HepG2 (cell line): Measurements from ENCODE around the gene SRD5A1. TPM values are rescaled to one million over a fixed set of nuclear protein-coding genes. Genes with fewer than 3 reads are reported as not detected.

Experiments
- AGO1 ChIP-seq: fragments of 200-400 bp; formaldehyde crosslinking; IDR thresholded peaks from 2 replicates; pipeline ENCODE4 v1.6.1; 2017; ENCODE audit warnings: mild to moderate bottlenecking, low read depth, low read length, moderate library complexity; ENCODE audit not compliant: poor library complexity, severe bottlenecking
- GABPA ChIP-seq, 2 experiments: IDR thresholded peaks; 2 replicates each; pipeline ENCODE4 v1.6.1; 2011 to 2016; ENCODE audit warnings: low read depth in 2 of 2, low read length in 1 of 2, missing biosample characterization in 1 of 2, missing genetic modification characterization in 1 of 2
- GABPB1 ChIP-seq: IDR thresholded peaks from 2 replicates; pipeline ENCODE4 v1.6.1; 2016; ENCODE audit warnings: mild to moderate bottlenecking, missing genetic modification reagents, moderate library complexity, missing compliant biosample characterization
- HNF4G ChIP-seq, 2 experiments: sonication (generic) in 1 of 2; formaldehyde crosslinking in 1 of 2; IDR thresholded peaks; 2 replicates each; pipeline versions ENCODE4 v1.4.0 to v1.6.1; 2011 to 2020; ENCODE audit warnings: borderline replicate concordance in 2 of 2, low read depth in 2 of 2, mild to moderate bottlenecking in 2 of 2, low read length in 1 of 2, missing genetic modification reagents in 1 of 2, moderate library complexity in 1 of 2
- KLF6 ChIP-seq: IDR thresholded peaks from 2 replicates; pipeline ENCODE4 v1.8.0; 2016; ENCODE audit warnings: missing biosample characterization, missing genetic modification reagents
- NFKB2 ChIP-seq: sonication (generic); formaldehyde crosslinking; IDR thresholded peaks from 2 replicates; pipeline ENCODE4 v1.4.0; 2020; ENCODE audit warnings: missing genetic modification reagents, borderline replicate concordance
- NONO ChIP-seq, 2 experiments: fragments of 450-650 bp in 1 of 2; sonication (generic) in 1 of 2; formaldehyde crosslinking in 1 of 2; IDR thresholded peaks in 1 of 2; conservative IDR thresholded peaks in 1 of 2; 2 replicates each; pipeline versions ENCODE4 v1.6.1 to v1.8.0; 2017 to 2022; ENCODE audit warnings: mild to moderate bottlenecking in 1 of 2, missing genetic modification reagents in 1 of 2, moderate library complexity in 1 of 2
- SKI ChIP-seq: fragments of 450-650 bp; IDR thresholded peaks from one replicate; pipeline ENCODE4 v1.6.1; 2018; ENCODE audit warnings: mild to moderate bottlenecking; ENCODE audit not compliant: partially characterized antibody
- SOX6 ChIP-seq, 2 experiments: fragments of 450-650 bp in 1 of 2; sonication (generic) in 1 of 2; formaldehyde crosslinking in 1 of 2; IDR thresholded peaks; 2 replicates each; pipeline versions ENCODE4 v1.4.0 to v1.6.1; 2017 to 2020; ENCODE audit warnings: antibody characterized with exemption in 1 of 2, mild to moderate bottlenecking in 1 of 2, missing genetic modification reagents in 1 of 2
- SP5 ChIP-seq: IDR thresholded peaks from 2 replicates; pipeline ENCODE4 v1.6.1; 2016; ENCODE audit warnings: low read depth, borderline replicate concordance
- YEATS2 ChIP-seq: sonication (generic); formaldehyde crosslinking; IDR thresholded peaks from 2 replicates; pipeline ENCODE4 v1.4.0; 2020; ENCODE audit warnings: missing genetic modification reagents, borderline replicate concordance
- ZNF292 ChIP-seq: sonication (generic); formaldehyde crosslinking; IDR thresholded peaks from 2 replicates; pipeline ENCODE4 v1.8.1; 2022; ENCODE audit warnings: mild to moderate bottlenecking, low read depth, missing genetic modification reagents, borderline replicate concordance
- ZNF333 ChIP-seq: sonication (generic); formaldehyde crosslinking; IDR thresholded peaks from 2 replicates; pipeline ENCODE4 v1.4.0; 2020; ENCODE audit warnings: mild to moderate bottlenecking, missing genetic modification reagents, borderline replicate concordance
- ZNF335 ChIP-seq: sonication (generic); formaldehyde crosslinking; IDR thresholded peaks from 2 replicates; pipeline ENCODE4 v1.4.0; 2020; ENCODE audit warnings: missing genetic modification reagents
- ZNF598 ChIP-seq: sonication (generic); formaldehyde crosslinking; IDR thresholded peaks from 2 replicates; pipeline ENCODE4 v1.5.1; 2020; ENCODE audit warnings: mild to moderate bottlenecking, missing genetic modification reagents, borderline replicate concordance
- polyA plus RNA-seq, 8 experiments: library from polyadenylated mRNA; depleted of rRNA in 3 of 8; stranded (reverse) in 7 of 8; unstranded in 1 of 8; fragments of >200 nt; fragmentation: Illumina TruSeq in 4 of 8; extraction: Trizol in 4 of 8; gene quantifications; 2 replicates each; pipeline versions ENCODE4 v1.2.1 to v1.2.3, GENCODE V29; 2011 to 2016; ENCODE audit warnings: low read depth in 4 of 8, missing spikeins in 1 of 8, mixed read lengths in 1 of 8; ENCODE audit not compliant: insufficient read depth in 1 of 8
- total RNA-seq, 5 experiments: library from RNA; depleted of rRNA; stranded (reverse); fragments of >200 nt; fragmentation: Illumina TruSeq; extraction: Trizol; gene quantifications; 2 replicates each; pipeline ENCODE4 v1.2.3, GENCODE V29; 2016; ENCODE audit warnings: low read depth in 1 of 5
- TF ChIP-seq, protein P1 (sequence below), 2 experiments: fragments of 450-650 bp in 1 of 2; sonication (generic) in 1 of 2; formaldehyde crosslinking in 1 of 2; IDR thresholded peaks; 2 replicates each; pipeline versions ENCODE4 v1.6.1 to v1.8.0; 2016 to 2022; ENCODE audit warnings: antibody characterized with exemption in 1 of 2, mild to moderate bottlenecking in 1 of 2, missing genetic modification reagents in 1 of 2
- TF ChIP-seq, protein P2 (sequence below): sonication (generic); formaldehyde crosslinking; IDR thresholded peaks from 2 replicates; pipeline ENCODE4 v1.4.0; 2020; ENCODE audit warnings: mild to moderate bottlenecking, missing genetic modification reagents

SRD5A1 gene
- total and polyA plus RNA-seq, 2 of the 13 experiments (the other 11 are each of a cell fraction or from before 2014, with no cell fraction given), result 6.1 to 9.9 TPM

DNA sequence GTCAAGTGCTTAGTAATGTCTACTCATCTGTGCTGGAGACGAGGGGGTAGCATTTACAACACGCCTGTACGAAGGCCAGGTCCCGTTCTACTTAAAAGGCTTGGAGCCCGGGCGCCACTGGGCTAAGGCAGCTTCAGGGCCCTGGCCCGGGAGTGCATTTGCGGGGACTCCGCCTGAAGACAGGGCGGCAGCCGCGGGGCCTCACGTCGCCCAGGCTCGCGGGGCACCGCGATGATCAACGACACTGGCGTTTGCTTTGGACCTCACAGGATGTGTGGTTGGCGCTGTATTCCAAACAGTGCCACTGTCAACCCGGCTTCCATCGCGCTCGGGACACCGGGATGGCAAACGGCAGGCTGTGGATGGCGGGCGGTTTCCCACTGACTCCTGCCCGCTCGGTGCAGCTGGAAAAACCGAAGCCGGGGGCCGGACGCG, 78.9 kb downstream of the SRD5A1 start (continued):
- TF ChIP-seq SOX6 (IDR thresholded peaks at IDR 0.05), result no peak
- no peak; the same call in 1 of the 2 replicates for TF ChIP-seq SOX6 (CRISPR knock-in tag; IDR thresholded peaks at IDR 0.05)
- no peak for TF ChIP-seq SKI
- TF ChIP-seq NONO (IDR thresholded peaks at IDR 0.05), result no peak
- peak; percentile 64 for TF ChIP-seq NONO (CRISPR knock-in tag; conservative IDR thresholded peaks at IDR 0.05)
- TF ChIP-seq HNF4G (IDR thresholded peaks at IDR 0.05; ENCODE audit: borderline replicate concordance, low read depth, low read length), result no peak
- 0 out of 2 replicates have a peak, but pooled peaks have one; percentile 48 for TF ChIP-seq HNF4G (CRISPR knock-in tag; IDR thresholded peaks at IDR 0.05; ENCODE audit: borderline replicate concordance, low read depth)
- TF ChIP-seq YEATS2 (CRISPR knock-in tag), result no peak
- peak; percentile 72; the same call in 1 of the 2 replicates for TF ChIP-seq ZNF598 (CRISPR knock-in tag)
- TF ChIP-seq, protein P1, sequence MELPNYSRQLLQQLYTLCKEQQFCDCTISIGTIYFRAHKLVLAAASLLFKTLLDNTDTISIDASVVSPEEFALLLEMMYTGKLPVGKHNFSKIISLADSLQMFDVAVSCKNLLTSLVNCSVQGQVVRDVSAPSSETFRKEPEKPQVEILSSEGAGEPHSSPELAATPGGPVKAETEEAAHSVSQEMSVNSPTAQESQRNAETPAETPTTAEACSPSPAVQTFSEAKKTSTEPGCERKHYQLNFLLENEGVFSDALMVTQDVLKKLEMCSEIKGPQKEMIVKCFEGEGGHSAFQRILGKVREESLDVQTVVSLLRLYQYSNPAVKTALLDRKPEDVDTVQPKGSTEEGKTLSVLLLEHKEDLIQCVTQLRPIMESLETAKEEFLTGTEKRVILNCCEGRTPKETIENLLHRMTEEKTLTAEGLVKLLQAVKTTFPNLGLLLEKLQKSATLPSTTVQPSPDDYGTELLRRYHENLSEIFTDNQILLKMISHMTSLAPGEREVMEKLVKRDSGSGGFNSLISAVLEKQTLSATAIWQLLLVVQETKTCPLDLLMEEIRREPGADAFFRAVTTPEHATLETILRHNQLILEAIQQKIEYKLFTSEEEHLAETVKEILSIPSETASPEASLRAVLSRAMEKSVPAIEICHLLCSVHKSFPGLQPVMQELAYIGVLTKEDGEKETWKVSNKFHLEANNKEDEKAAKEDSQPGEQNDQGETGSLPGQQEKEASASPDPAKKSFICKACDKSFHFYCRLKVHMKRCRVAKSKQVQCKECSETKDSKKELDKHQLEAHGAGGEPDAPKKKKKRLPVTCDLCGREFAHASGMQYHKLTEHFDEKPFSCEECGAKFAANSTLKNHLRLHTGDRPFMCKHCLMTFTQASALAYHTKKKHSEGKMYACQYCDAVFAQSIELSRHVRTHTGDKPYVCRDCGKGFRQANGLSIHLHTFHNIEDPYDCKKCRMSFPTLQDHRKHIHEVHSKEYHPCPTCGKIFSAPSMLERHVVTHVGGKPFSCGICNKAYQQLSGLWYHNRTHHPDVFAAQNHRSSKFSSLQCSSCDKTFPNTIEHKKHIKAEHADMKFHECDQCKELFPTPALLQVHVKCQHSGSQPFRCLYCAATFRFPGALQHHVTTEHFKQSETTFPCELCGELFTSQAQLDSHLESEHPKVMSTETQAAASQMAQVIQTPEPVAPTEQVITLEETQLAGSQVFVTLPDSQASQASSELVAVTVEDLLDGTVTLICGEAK (IDR thresholded peaks at IDR 0.05), result no peak
- TF ChIP-seq, protein P1 (CRISPR knock-in tag; IDR thresholded peaks at IDR 0.05), result 0 out of 2 replicates have a peak, but pooled peaks have one; percentile 17
- TF ChIP-seq GABPA (IDR thresholded peaks at IDR 0.05; ENCODE audit: low read depth, low read length), result no peak
- 0 out of 2 replicates have a peak, but pooled peaks have one; percentile 11 for TF ChIP-seq GABPA (CRISPR knock-in tag; IDR thresholded peaks at IDR 0.05; ENCODE audit: low read depth)
- TF ChIP-seq, protein P2, sequence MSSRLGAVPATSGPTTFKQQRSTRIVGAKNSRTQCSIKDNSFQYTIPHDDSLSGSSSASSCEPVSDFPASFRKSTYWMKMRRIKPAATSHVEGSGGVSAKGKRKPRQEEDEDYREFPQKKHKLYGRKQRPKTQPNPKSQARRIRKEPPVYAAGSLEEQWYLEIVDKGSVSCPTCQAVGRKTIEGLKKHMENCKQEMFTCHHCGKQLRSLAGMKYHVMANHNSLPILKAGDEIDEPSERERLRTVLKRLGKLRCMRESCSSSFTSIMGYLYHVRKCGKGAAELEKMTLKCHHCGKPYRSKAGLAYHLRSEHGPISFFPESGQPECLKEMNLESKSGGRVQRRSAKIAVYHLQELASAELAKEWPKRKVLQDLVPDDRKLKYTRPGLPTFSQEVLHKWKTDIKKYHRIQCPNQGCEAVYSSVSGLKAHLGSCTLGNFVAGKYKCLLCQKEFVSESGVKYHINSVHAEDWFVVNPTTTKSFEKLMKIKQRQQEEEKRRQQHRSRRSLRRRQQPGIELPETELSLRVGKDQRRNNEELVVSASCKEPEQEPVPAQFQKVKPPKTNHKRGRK (CRISPR knock-in tag), result 0 out of 2 replicates have a peak, but pooled peaks have one; percentile 16
- TF ChIP-seq AGO1, result peak; percentile 11
- TF ChIP-seq GABPB1 (CRISPR knock-in tag), result peak; percentile 43; the same call in 1 of the 2 replicates
- TF ChIP-seq SP5 (CRISPR knock-in tag), result no peak
- no peak for TF ChIP-seq ZNF333 (CRISPR knock-in tag)
- TF ChIP-seq KLF6 (CRISPR knock-in tag), result 0 out of 2 replicates have a peak, but pooled peaks have one; percentile 18
- TF ChIP-seq NFKB2, result peak; percentile 4; the same call in 1 of the 2 replicates
- peak; percentile 61; the same call in 1 of the 2 replicates for TF ChIP-seq ZNF292
- peak; percentile 57; the same call in 1 of the 2 replicates for TF ChIP-seq ZNF335 (CRISPR knock-in tag)
